Ovary (tissue), 9 donors: ENCODE results near the gene IZUMO1. TPM values are rescaled to one million over a fixed set of nuclear protein-coding genes. Genes with fewer than 3 reads are reported as not detected.
"Not testable (repeated sequence)": the region's sequence is repeated elsewhere in the genome, so short reads cannot be mapped to it uniquely, and the experiment has no call there.

Experiments
- DNase-seq, 5 donors: peaks; one replicate each; pipeline ENCODE4 v3.0.0-alpha.2; 2019 to 2020
- H3K27ac ChIP-seq, 2 donors: fragments of 200-600 bp; one replicate each; pipeline versions ENCODE4 v1.5.1 to v1.8.0; 2019 to 2022
- H3K27me3 ChIP-seq: fragments of 200-600 bp; one replicate; pipeline ENCODE4 v1.8.0; 2022
- H3K36me3 ChIP-seq: fragments of 200-600 bp; sonication (generic); one replicate; pipeline ENCODE4 v1.5.1; 2019
- H3K4me1 ChIP-seq: one replicate; pipeline ENCODE4 v1.8.1; 2013; ENCODE audit warnings: mild to moderate bottlenecking, moderate library complexity; ENCODE audit not compliant: insufficient read depth
- H3K4me3 ChIP-seq: fragments of 200-600 bp; sonication (generic); one replicate; pipeline ENCODE4 v1.5.1; 2017
- H3K9me3 ChIP-seq, 2 donors: fragments of 200-600 bp in 1 of 2; sonication (generic) in 1 of 2; one replicate each; pipeline versions ENCODE4 v1.5.1 to v1.8.1; 2013 to 2019; ENCODE audit warnings: mild to moderate bottlenecking in 1 of 2, moderate library complexity in 1 of 2
- EP300 ChIP-seq: sonication (generic); formaldehyde crosslinking; IDR thresholded peaks from one replicate; pipeline ENCODE4 v1.6.1; 2017; ENCODE audit warnings: antibody characterized with exemption
- POLR2A ChIP-seq: fragments of 450-650 bp; IDR thresholded peaks from one replicate; pipeline ENCODE4 v1.6.1; 2017; ENCODE audit warnings: antibody characterized with exemption, mild to moderate bottlenecking, moderate library complexity
- WGBS, 3 donors: extraction: QIAGEN DNeasy Blood & Tissue Kit in 1 of 3; methylation state at CpG; one replicate each; pipeline versions ENCODE4 v1.1.5 to v1.1.7; 2013 to 2017; 5-methylcytosine and 5-hydroxymethylcytosine counted together
- intact Hi-C, 4 donors: fragments of 100-400 bp; cut with DNase I; formaldehyde crosslinking; loops; one replicate each; pipeline versions ENCODE4 v1.11.0 to v1.15.1; 2022 to 2023
- polyA plus RNA-seq, 2 donors: library from polyadenylated mRNA; stranded (reverse); fragments of 200-250 nt in 1 of 2; fragments of 350-450 nt in 1 of 2; fragmentation: Illumina TruSeq in 1 of 2; extraction: RNeasy Lipid Tissue Mini Kit (QIAGEN cat#74804) in 1 of 2; gene quantifications; one replicate each; pipeline ENCODE4 v1.2.3, GENCODE V29; 2013 to 2014
- small RNA-seq: library from RNA; depleted of rRNA; stranded (forward); fragments of <200 nt; gene quantifications from one replicate; pipeline ENCODE3, GENCODE V24; 2016
- total RNA-seq, 7 donors: library from RNA; depleted of rRNA in 2 of 7; stranded (reverse); fragments of >200 nt in 2 of 7; fragmentation: NEBNext Ultra II Directional in 3 of 7; extraction: Animal tissue kit (Norgen Biotek cat#: 25700) in 3 of 7; gene quantifications; one replicate each; pipeline versions ENCODE4 v1.1.0 to v1.2.4, GENCODE V29; 2016 to 2023
- donor health status: DM: no; HTN: no; CAD: no; lungs with moderate emphysema.
- donor health status: DM: no; HTN: no; CAD: no.
- donor health status: Bipolar disorder and iron deficiency.
- donor health status: DM: yes; HTN: yes; CAD: no.
- donor health status: DM: no; HTN: no; CAD: no.
- donor health status: DM: yes; HTN: yes; CAD: no.

The IZUMO1 gene
- total and polyA plus RNA-seq, 9 donors = 0.08 to 0.67 (median 0.12) TPM; not detected in 5

- Histone ChIP-seq H3K4me3 (peak within 1 kb of the TSS; percentile 16), H3K9me3 (no peaks in the 10 kb centered on the region), H3K27me3 (no peaks in the 10 kb centered on the region), H3K27ac (no peak within 1 kb of the TSS), H3K4me1 (no peaks in the 10 kb centered on the region), H3K36me3 (no peaks in the 10 kb centered on the region)
- intact Hi-C loops = no loop called here
- WGBS, 3 donors = 54 to 67% (median 56%) methylated on average over 16 of the region's 16 CpGs
- no peak for DNase-seq
- no peak for TF ChIP-seq EP300
- no peak for TF ChIP-seq POLR2A
Measured at GRCh38 chr19:48695743-48696352, 50.9 kb downstream of the IZUMO1 start, which contains the start of gene FUT2. FUT2 (plus strand) TSS chr19:48695971; CDS start chr19:48702957, 6,986 bp downstream.

GRCh38 chr19:48693629-48694028 is 53.1 kb downstream of the IZUMO1 start:
- DNase-seq, H3K4me3 ChIP-seq, intact Hi-C loops, H3K27me3 ChIP-seq, H3K9me3 ChIP-seq, H3K27ac ChIP-seq, H3K36me3 ChIP-seq, H3K4me1 ChIP-seq: not testable (repeated sequence)
- WGBS, 3 donors = 89 to 90% (median 90%) methylated on average over 9 of the region's 9 CpGs

Small RNAs within 50 kb of the gene (small RNA-seq; reads per million reads assigned to genes)
- not detected for gene RNU6-317P

Other genes with a start within 250 kb of the IZUMO1 start
- 1 to 10 TPM in 1 of 7 donors, under 1 TPM in 6; 0.38 to 2.5 (median 0.50) TPM for gene LMTK3, start 235.1 kb downstream of the IZUMO1 start, total RNA-seq
- gene LMTK3, start 235.1 kb downstream of the IZUMO1 start, polyA plus RNA-seq = under 1 TPM in 1 of 2 donors, not detected in 1; 0.27 TPM
- gene SULT2B1, start 194.7 kb downstream of the IZUMO1 start, total RNA-seq = under 1 TPM in 1 of 7 donors, not detected in 6; 0.20 TPM
- under 1 TPM in 1 of 2 donors, not detected in 1; 0.10 TPM for gene SULT2B1, start 194.7 kb downstream of the IZUMO1 start, polyA plus RNA-seq
- gene SPACA4, start 140.2 kb downstream of the IZUMO1 start, total RNA-seq = not detected
- gene SPACA4, start 140.2 kb downstream of the IZUMO1 start, polyA plus RNA-seq = not detected
- gene FAM83E, start 131.8 kb downstream of the IZUMO1 start, total RNA-seq = 1 to 10 TPM in 5 of 7 donors, not detected in 2; 1.1 to 6.9 (median 1.5) TPM
- under 1 TPM in 1 of 2 donors, not detected in 1; 0.16 TPM for gene FAM83E, start 131.8 kb downstream of the IZUMO1 start, polyA plus RNA-seq
- 1,000 to 10,000 TPM; 2,699 to 8,435 (median 3,584) TPM for gene RPL18, start 127.7 kb downstream of the IZUMO1 start, total RNA-seq
- gene RPL18, start 127.7 kb downstream of the IZUMO1 start, polyA plus RNA-seq = 1,000 to 10,000 TPM; 1,780 to 6,110 TPM
- gene SPHK2, start 127.4 kb downstream of the IZUMO1 start, total RNA-seq = 10 to 100 TPM; 12.3 to 37.2 (median 27.0) TPM
- 10 to 100 TPM in 1 of 2 donors, 1 to 10 TPM in 1; 2.9 to 24.5 TPM for gene SPHK2, start 127.4 kb downstream of the IZUMO1 start, polyA plus RNA-seq
- gene DBP, start 109.5 kb downstream of the IZUMO1 start, total RNA-seq = 10 to 100 TPM; 19.7 to 69.8 (median 34.6) TPM
- 10 to 100 TPM; 19.8 to 29.0 TPM for gene DBP, start 109.5 kb downstream of the IZUMO1 start, polyA plus RNA-seq
- gene CA11, start 100.7 kb downstream of the IZUMO1 start, total RNA-seq = 10 to 100 TPM; 14.9 to 52.5 (median 40.8) TPM
- gene CA11, start 100.7 kb downstream of the IZUMO1 start, polyA plus RNA-seq = 10 to 100 TPM; 43.1 to 53.1 TPM
- gene NTN5, start 73.9 kb downstream of the IZUMO1 start, total RNA-seq = 1 to 10 TPM in 6 of 7 donors, under 1 TPM in 1; 0.23 to 3.8 (median 2.2) TPM
- gene NTN5, start 73.9 kb downstream of the IZUMO1 start, polyA plus RNA-seq = 1 to 10 TPM in 1 of 2 donors, under 1 TPM in 1; 0.55 to 1.4 TPM
- gene FUT2, start 50.9 kb downstream of the IZUMO1 start, total RNA-seq = 1 to 10 TPM in 5 of 7 donors, not detected in 2; 1.0 to 2.5 (median 2.4) TPM
- under 1 TPM; 0.10 to 0.23 TPM for gene FUT2, start 50.9 kb downstream of the IZUMO1 start, polyA plus RNA-seq
- 10 to 100 TPM in 5 of 7 donors, 1 to 10 TPM in 2; 1.3 to 17.1 (median 11.2) TPM for gene MAMSTR, start 27.2 kb downstream of the IZUMO1 start, total RNA-seq
- gene MAMSTR, start 27.2 kb downstream of the IZUMO1 start, polyA plus RNA-seq = 1 to 10 TPM; 3.7 to 5.7 TPM
- 10 to 100 TPM in 5 of 7 donors, 1 to 10 TPM in 2; 4.9 to 25.9 (median 14.2) TPM for gene RASIP1, start 6.3 kb downstream of the IZUMO1 start, total RNA-seq
- 10 to 100 TPM in 1 of 2 donors, 1 to 10 TPM in 1; 4.1 to 18.4 TPM for gene RASIP1, start 6.3 kb downstream of the IZUMO1 start, polyA plus RNA-seq
- gene FUT1, start 5.7 kb upstream of the IZUMO1 start, total RNA-seq = 1 to 10 TPM in 3 of 7 donors, under 1 TPM in 4; 0.48 to 4.0 (median 0.87) TPM
- 1 to 10 TPM; 1.3 to 1.4 TPM for gene FUT1, start 5.7 kb upstream of the IZUMO1 start, polyA plus RNA-seq
- not detected for gene FGF21, start 8.6 kb upstream of the IZUMO1 start, total RNA-seq
- gene FGF21, start 8.6 kb upstream of the IZUMO1 start, polyA plus RNA-seq = not detected
- gene BCAT2, start 64.1 kb upstream of the IZUMO1 start, total RNA-seq = 10 to 100 TPM; 29.1 to 73.6 (median 55.5) TPM
- gene BCAT2, start 64.1 kb upstream of the IZUMO1 start, polyA plus RNA-seq = 10 to 100 TPM in 1 of 2 donors, 1 to 10 TPM in 1; 7.8 to 70.5 TPM
- gene HSD17B14, start 89.6 kb upstream of the IZUMO1 start, total RNA-seq = 10 to 100 TPM; 22.9 to 82.8 (median 46.1) TPM
- gene HSD17B14, start 89.6 kb upstream of the IZUMO1 start, polyA plus RNA-seq = 10 to 100 TPM; 10.6 to 78.7 TPM
- 10 to 100 TPM; 18.3 to 96.5 (median 52.7) TPM for gene PLEKHA4, start 121.7 kb upstream of the IZUMO1 start, total RNA-seq
- gene PLEKHA4, start 121.7 kb upstream of the IZUMO1 start, polyA plus RNA-seq = 10 to 100 TPM; 18.8 to 50.9 TPM
- 100 to 1,000 TPM in 1 of 7 donors, 10 to 100 TPM in 6; 22.8 to 156 (median 40.1) TPM for gene PPP1R15A, start 125.5 kb upstream of the IZUMO1 start, total RNA-seq
- gene PPP1R15A, start 125.5 kb upstream of the IZUMO1 start, polyA plus RNA-seq = 10 to 100 TPM; 63.2 to 66.2 TPM
- 1 to 10 TPM in 5 of 7 donors, not detected in 2; 1.8 to 3.3 (median 2.5) TPM for gene TULP2, start 151.8 kb upstream of the IZUMO1 start, total RNA-seq
- gene TULP2, start 151.8 kb upstream of the IZUMO1 start, polyA plus RNA-seq = under 1 TPM; 0.35 to 0.40 TPM
- gene NUCB1, start 153.4 kb upstream of the IZUMO1 start, total RNA-seq = 100 to 1,000 TPM; 128 to 249 (median 189) TPM
- gene NUCB1, start 153.4 kb upstream of the IZUMO1 start, polyA plus RNA-seq = 100 to 1,000 TPM; 141 to 230 TPM
- under 1 TPM in 4 of 7 donors, not detected in 3; 0.28 to 0.78 (median 0.68) TPM for gene DHDH, start 186.8 kb upstream of the IZUMO1 start, total RNA-seq
- gene DHDH, start 186.8 kb upstream of the IZUMO1 start, polyA plus RNA-seq = under 1 TPM in 1 of 2 donors, not detected in 1; 0.52 TPM
- gene BAX, start 208.0 kb upstream of the IZUMO1 start, total RNA-seq = 10 to 100 TPM; 10.6 to 57.7 (median 45.9) TPM
- gene BAX, start 208.0 kb upstream of the IZUMO1 start, polyA plus RNA-seq = 10 to 100 TPM; 14.6 to 48.1 TPM
- gene FTL, start 218.4 kb upstream of the IZUMO1 start, total RNA-seq = 1,000 to 10,000 TPM; 1,608 to 2,908 (median 2,022) TPM
- gene FTL, start 218.4 kb upstream of the IZUMO1 start, polyA plus RNA-seq = 1,000 to 10,000 TPM; 2,697 to 3,617 TPM
- gene GYS1, start 246.4 kb upstream of the IZUMO1 start, total RNA-seq = 10 to 100 TPM; 16.3 to 33.6 (median 29.0) TPM
- 10 to 100 TPM; 17.0 to 32.5 TPM for gene GYS1, start 246.4 kb upstream of the IZUMO1 start, polyA plus RNA-seq
- 100 to 1,000 TPM in 1 of 7 donors, 10 to 100 TPM in 6; 44.8 to 101 (median 56.6) TPM for gene RUVBL2, start 247.0 kb upstream of the IZUMO1 start, total RNA-seq
- gene RUVBL2, start 247.0 kb upstream of the IZUMO1 start, polyA plus RNA-seq = 10 to 100 TPM; 11.4 to 53.1 TPM